Motor neuron (in vitro differentiated cells): ENCODE results near the gene PCDHB10. TPM values are rescaled to one million over a fixed set of nuclear protein-coding genes. Genes with fewer than 3 reads are reported as not detected.
"Not testable (repeated sequence)": the region's sequence is repeated elsewhere in the genome, so short reads cannot be mapped to it uniquely, and the experiment has no call there.

Experiments
- ATAC-seq, 8 experiments: fragments of 200-7000 bp; cut with Tn5 transposase; replicated peaks in 6 of 8; 2 replicates each; pipeline ENCODE4 v1.8.0; 2021; ENCODE audit warnings: mild to moderate bottlenecking in 8 of 8, moderate library complexity in 8 of 8
- H3K27ac ChIP-seq, 2 donors: fragments of 250-450 bp; sonication (Bioruptor Pico); 2 replicates each; pipeline ENCODE4 v1.9.0; 2021; ENCODE audit warnings: antibody characterized with exemption in 2 of 2, mild to moderate bottlenecking in 2 of 2, moderate library complexity in 1 of 2
- H3K4me1 ChIP-seq, 2 donors: fragments of 250-450 bp; sonication (Bioruptor Pico); replicated peaks in 1 of 2; 2 replicates each; pipeline ENCODE4 v1.6.1; 2021; ENCODE audit warnings: antibody characterized with exemption in 2 of 2, mild to moderate bottlenecking in 2 of 2, moderate library complexity in 1 of 2
- H3K4me3 ChIP-seq, 5 donors: fragments of 250-450 bp; sonication (Bioruptor Pico); 2 replicates each; pipeline ENCODE4 v1.9.0; 2021; ENCODE audit warnings: antibody characterized with exemption in 5 of 5, mild to moderate bottlenecking in 5 of 5, moderate library complexity in 4 of 5
- WGBS, 10 experiments: fragments of 450-650 bp; shearing (Covaris generic); methylation state at CpG; one replicate each; pipeline ENCODE4 v1.0.0; 2022; 5-methylcytosine and 5-hydroxymethylcytosine counted together
- in situ Hi-C, 9 experiments: fragments of 400-800 bp; cut with MboI; loops; one replicate each; pipeline ENCODE4 v1.15.0; 2021; ENCODE audit warnings: low sequenced_read_pairs in 9 of 9, low pct_unique_long_range_greater_than_20kb in 2 of 9; ENCODE audit not compliant: unreplicated experiment in 9 of 9
- total RNA-seq, 8 experiments: library from RNA; unstranded; fragments of 300-600 nt; gene quantifications; 2 replicates each; pipeline versions ENCODE4 v1.2.3 to v1.2.4, GENCODE V29; 2022

Gene PCDHB10
- total RNA-seq, 8 experiments from 2014 or later = 0.20 to 25.4 (median 5.5) TPM

GRCh38 chr5:141194332-141194731 is 2.2 kb downstream of the PCDHB10 start:
- not testable (repeated sequence) for ATAC-seq, H3K4me3 ChIP-seq, H3K4me1 ChIP-seq, H3K27ac ChIP-seq
- WGBS, 10 experiments = 28% methylated on average over 5 of the region's 37 CpGs; no CpG with 5 or more reads in 9 of the 10 experiments
- in situ Hi-C loops = loop anchor here in 4 of 9 experiments (25.0 kb wide), 1 partner anchor 368 kb away; no protein-coding TSS in a partner anchor

GRCh38 chr5:141196363-141196762 is 4.2 kb downstream of the PCDHB10 start:
- no peak for ATAC-seq

GRCh38 chr5:141199359-141200235 is 7.4 kb downstream of the PCDHB10 start, which contains the start of gene PCDHB11:
Gene PCDHB11, plus strand, starts transcription at chr5:141199627. Its CDS starts 148 bp downstream, at chr5:141199775.
- H3K4me3 ChIP-seq = peak within 1 kb of the TSS; percentile 1 to 36 (median 23)
- WGBS, 10 experiments = 10 to 73% (median 45%) methylated on average over 5 to 13 of the region's 21 CpGs
- H3K27ac ChIP-seq = peak within 1 kb of the TSS in 1 of 2 donors; percentile 57
- in situ Hi-C loops = loop anchor here in 7 of 9 experiments (25.0 kb wide), 1 partner anchor 363 kb away; no protein-coding TSS in a partner anchor
- no peaks in the 10 kb centered on the region for H3K4me1 ChIP-seq
- peak in 4 of 8 experiments; percentile 14 to 33 (median 26) for ATAC-seq

More at GRCh38 chr5:141196363-141196762, 4.2 kb downstream of the PCDHB10 start:
- no peaks in the 10 kb centered on the region for H3K4me1 ChIP-seq
- WGBS, 10 experiments = 0 to 58% (median 29%) methylated on average over 3 of the region's 3 CpGs
- H3K4me3 ChIP-seq = no peak overlapping the region
- in situ Hi-C loops = loop anchor here in 4 of 9 experiments (25.0 kb wide), 1 partner anchor 366 kb away; no protein-coding TSS in a partner anchor
- no peak overlapping the region for H3K27ac ChIP-seq

GRCh38 chr5:141201126-141201525 is 9.0 kb downstream of the PCDHB10 start:
- not testable (repeated sequence) for H3K4me1 ChIP-seq, H3K27ac ChIP-seq, H3K4me3 ChIP-seq, ATAC-seq
- 0 to 100% methylated on average over 1 of the region's 38 CpGs; no CpG with 5 or more reads in 8 of the 10 experiments for WGBS, 10 experiments
- in situ Hi-C loops = loop anchor here in 3 of 9 experiments (25.0 kb wide), 1 partner anchor 361 kb away; no protein-coding TSS in a partner anchor

- 0 to 76% (median 15%) methylated on average over 1 to 20 of the region's 35 CpGs; no CpG with 5 or more reads in 4 of the 10 experiments for WGBS, 10 experiments
- H3K4me3 ChIP-seq, H3K27ac ChIP-seq, ATAC-seq, H3K4me1 ChIP-seq: not testable (repeated sequence)
- in situ Hi-C loops = loop anchor here in 3 of 9 experiments (25.0 kb wide), 1 partner anchor 361 kb away; no protein-coding TSS in a partner anchor
Measured at GRCh38 chr5:141201646-141202045, 9.5 kb downstream of the PCDHB10 start.

- in situ Hi-C loops = loop anchor here in 3 of 9 experiments (25.0 kb wide), 1 partner anchor 354 kb away; no protein-coding TSS in a partner anchor
- ATAC-seq = peak in 1 of 8 experiments; percentile 23
- Histone ChIP-seq H3K4me1 (no peaks in the 10 kb centered on the region), H3K4me3 (peak within 1 kb of the TSS in 2 of 5 donors; percentile 32 to 36), H3K27ac (peak within 1 kb of the TSS in 1 of 2 donors; percentile 12)
- WGBS, 10 experiments = 0 to 85% (median 31%) methylated on average over 1 to 11 of the region's 11 CpGs
Measured at GRCh38 chr5:141208478-141208877, 16.3 kb downstream of the PCDHB10 start, which contains the start of gene PCDHB12. Gene PCDHB12, plus strand, starts transcription at chr5:141208719. Its CDS starts 189 bp downstream, at chr5:141208908.

- ATAC-seq, H3K27ac ChIP-seq, H3K4me3 ChIP-seq, H3K4me1 ChIP-seq: not testable (repeated sequence)
- in situ Hi-C loops = loop anchor here in 3 of 9 experiments (25.0 kb wide), 1 partner anchor 352 kb away; no protein-coding TSS in a partner anchor
- 67 to 100% methylated on average over 3 to 5 of the region's 39 CpGs; no CpG with 5 or more reads in 8 of the 10 experiments for WGBS, 10 experiments
Measured at GRCh38 chr5:141210281-141210680, 18.1 kb downstream of the PCDHB10 start.

GRCh38 chr5:141210849-141211248 is 18.7 kb downstream of the PCDHB10 start:
- 85% methylated on average over 2 of the region's 27 CpGs; no CpG with 5 or more reads in 9 of the 10 experiments for WGBS, 10 experiments
- H3K27ac ChIP-seq, H3K4me1 ChIP-seq, H3K4me3 ChIP-seq, ATAC-seq: not testable (repeated sequence)
- in situ Hi-C loops = loop anchor here in 3 of 9 experiments (25.0 kb wide), 1 partner anchor 351 kb away; no protein-coding TSS in a partner anchor

- in situ Hi-C loops = loop anchor here in 3 of 9 experiments (25.0 kb wide), 1 partner anchor 349 kb away; no protein-coding TSS in a partner anchor
- H3K4me3 ChIP-seq = peak within 1 kb of the TSS in 2 of 5 donors; percentile 34
- not testable (repeated sequence) for H3K4me1 ChIP-seq, H3K27ac ChIP-seq
- WGBS, 10 experiments = 0 to 100% (median 21%) methylated on average over 1 to 8 of the region's 18 CpGs; no CpG with 5 or more reads in 2 of the 10 experiments
- ATAC-seq = peak in 5 of 8 experiments; percentile 23 to 89 (median 55)
Measured at GRCh38 chr5:141213656-141214339, 21.6 kb downstream of the PCDHB10 start, which contains the start of gene PCDHB13. Gene PCDHB13, plus strand, starts transcription at chr5:141213919. Its CDS starts 205 bp downstream, at chr5:141214124.

- H3K4me1 ChIP-seq, H3K27ac ChIP-seq, ATAC-seq, H3K4me3 ChIP-seq: not testable (repeated sequence)
- in situ Hi-C loops = loop anchor here in 3 of 9 experiments (25.0 kb wide), 1 partner anchor 348 kb away; no protein-coding TSS in a partner anchor
- WGBS, 10 experiments = 30 to 100% (median 67%) methylated on average over 2 to 5 of the region's 12 CpGs; no CpG with 5 or more reads in 6 of the 10 experiments
Measured at GRCh38 chr5:141214583-141214982, 22.4 kb downstream of the PCDHB10 start.

GRCh38 chr5:141215504-141215903 is 23.4 kb downstream of the PCDHB10 start:
- H3K27ac ChIP-seq, H3K4me1 ChIP-seq, H3K4me3 ChIP-seq, ATAC-seq: not testable (repeated sequence)
- 0 to 100% (median 40%) methylated on average over 1 to 11 of the region's 40 CpGs; no CpG with 5 or more reads in 5 of the 10 experiments for WGBS, 10 experiments
- in situ Hi-C loops = loop anchor here in 3 of 9 experiments (25.0 kb wide), 1 partner anchor 347 kb away; no protein-coding TSS in a partner anchor

GRCh38 chr5:141216035-141216434 is 23.9 kb downstream of the PCDHB10 start:
- WGBS, 10 experiments = 0 to 71% methylated on average over 1 to 2 of the region's 26 CpGs; no CpG with 5 or more reads in 8 of the 10 experiments
- not testable (repeated sequence) for H3K27ac ChIP-seq, ATAC-seq, H3K4me1 ChIP-seq, H3K4me3 ChIP-seq
- in situ Hi-C loops = loop anchor here in 3 of 9 experiments (25.0 kb wide), 1 partner anchor 346 kb away; no protein-coding TSS in a partner anchor
